HG03159 (cell line): ENCODE data around the gene PKD2L2.
"Not testable (repeated sequence)": the region's sequence is repeated elsewhere in the genome, so short reads cannot be mapped to it uniquely, and the experiment has no call there.

ENCODE experiments used
- ATAC-seq: cut with Tn5 transposase; IDR thresholded peaks from one replicate; pipeline ENCODE4 v1.9.1; 2021; ENCODE audit warnings: mild to moderate bottlenecking, moderate library complexity; ENCODE audit not compliant: unreplicated experiment

PKD2L2 gene

GRCh38 chr5:137945825-137946224 is 56.6 kb downstream of the PKD2L2 start:
- ATAC-seq = no peak

- ATAC-seq = no peak
These were observed 65.0 kb downstream of the PKD2L2 start for GRCh38 chr5:137954131-137954879.

- no peak for ATAC-seq
These were observed 68.7 kb downstream of the PKD2L2 start for GRCh38 chr5:137957948-137958347.

DNA sequence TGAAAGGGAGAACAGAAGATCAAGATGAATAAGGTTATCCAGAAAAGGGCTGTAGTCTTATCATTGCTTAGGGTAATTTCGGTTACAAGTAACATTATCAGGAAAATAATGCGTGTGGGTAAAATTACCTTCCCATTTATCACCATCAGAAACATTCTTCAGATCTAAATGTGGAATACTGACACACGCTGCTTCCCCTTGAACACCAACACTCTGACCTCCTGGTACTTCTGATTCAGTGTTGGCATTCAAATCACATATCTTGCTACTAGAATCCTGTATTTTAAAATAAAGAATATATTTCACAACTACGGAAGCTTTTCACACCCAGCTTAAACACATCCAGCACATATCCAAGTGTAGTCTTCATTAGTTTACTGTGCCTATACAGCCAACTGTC is 70.2 kb downstream of the PKD2L2 start:
- no peak for ATAC-seq

GRCh38 chr5:137960141-137960540 is 70.9 kb downstream of the PKD2L2 start:
- no peak for ATAC-seq

DNA sequence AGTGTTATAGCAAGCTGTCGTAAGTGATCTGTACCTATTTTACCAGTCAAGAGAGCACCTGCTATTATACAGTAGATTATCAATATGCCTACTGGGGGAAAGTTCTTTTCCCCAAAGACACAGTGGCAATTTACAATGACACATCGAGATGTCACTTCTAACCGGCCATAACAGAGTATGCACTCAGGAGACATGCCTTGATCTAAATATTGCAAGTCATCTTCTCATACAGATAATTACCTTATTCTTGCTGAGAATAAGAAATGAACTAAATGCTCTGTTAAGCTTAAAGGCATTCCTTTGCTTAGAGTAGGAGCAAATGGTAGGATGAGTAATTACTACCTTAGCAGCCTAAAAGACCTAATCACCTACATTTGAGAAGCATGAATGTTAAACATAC is 71.6 kb downstream of the PKD2L2 start:
- ATAC-seq = no peak

- not testable (repeated sequence) for ATAC-seq
These were observed 81.1 kb downstream of the PKD2L2 start for GRCh38 chr5:137970384-137970783.

- ATAC-seq = no peak
These were observed 86.0 kb downstream of the PKD2L2 start for GRCh38 chr5:137975208-137975607.

DNA sequence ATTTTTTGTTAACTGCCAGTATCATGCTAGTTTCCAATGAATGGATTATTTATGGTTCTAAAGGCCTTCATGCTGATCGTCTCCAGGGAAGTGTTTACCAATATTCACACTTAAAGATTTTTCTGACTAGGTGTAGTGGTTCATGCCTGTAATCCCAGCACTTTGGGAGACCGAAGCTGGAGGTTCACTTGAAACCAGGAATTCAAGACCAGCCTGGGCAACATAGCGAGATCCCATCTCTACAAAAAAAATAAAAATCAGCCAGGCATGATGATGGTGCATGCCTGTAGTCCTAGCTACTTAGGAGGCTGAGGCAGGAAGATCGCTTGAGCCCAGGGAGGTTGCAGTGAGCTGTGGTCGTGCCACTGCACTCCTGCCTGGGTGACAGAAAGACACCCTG is 100.2 kb downstream of the PKD2L2 start:
- ATAC-seq = no peak
